Fibroblast of lung (primary cell): ENCODE data around the gene FMNL3. TPM values are rescaled to one million over a fixed set of nuclear protein-coding genes. Genes with fewer than 3 reads are reported as not detected.

Experiments used
- DNase-seq, 2 donors: peaks; one replicate each; pipeline versions ENCODE4 v3.0.0 to v3.0.0-alpha.2; 2010; ENCODE audit warnings: low read depth in 2 of 2
- H2AFZ ChIP-seq: 2 replicates; pipeline ENCODE4 v1.5.1; 2012; ENCODE audit warnings: low read length, control low read depth, inconsistent platforms
- H3K27ac ChIP-seq: 2 replicates; pipeline ENCODE4 v1.5.1; 2011; ENCODE audit warnings: low read length, control low read depth; ENCODE audit not compliant: insufficient read depth
- H3K27me3 ChIP-seq: 2 replicates; pipeline ENCODE4 v1.5.1; 2011; ENCODE audit warnings: mild to moderate bottlenecking, low read length; ENCODE audit not compliant: control insufficient read depth, insufficient read depth
- H3K36me3 ChIP-seq: 2 replicates; pipeline ENCODE4 v1.5.1; 2011; ENCODE audit warnings: low read length; ENCODE audit not compliant: control insufficient read depth, insufficient read depth
- H3K4me1 ChIP-seq: 2 replicates; pipeline ENCODE4 v1.5.1; 2011; ENCODE audit warnings: low read length; ENCODE audit not compliant: control insufficient read depth, insufficient read depth; ENCODE audit errors: extremely low read depth
- H3K4me2 ChIP-seq: 2 replicates; pipeline ENCODE4 v1.5.1; 2011; ENCODE audit warnings: low read length, control low read depth; ENCODE audit not compliant: insufficient read depth; ENCODE audit errors: extremely low read depth
- H3K4me3 ChIP-seq, 4 experiments: fragments of 200-600 bp in 1 of 4; sonication (generic) in 1 of 4; replicated peaks in 1 of 4; 2 replicates each; pipeline ENCODE4 v1.5.1; 2011 to 2016; ENCODE audit warnings: low read length in 4 of 4, low read depth in 3 of 4, mild to moderate bottlenecking in 3 of 4, control low read depth in 2 of 4, inconsistent platforms in 1 of 4, mixed read lengths in 1 of 4; ENCODE audit not compliant: insufficient read depth in 1 of 4; ENCODE audit errors: control extremely low read depth in 1 of 4
- H3K79me2 ChIP-seq: 2 replicates; pipeline ENCODE4 v1.5.1; 2012; ENCODE audit warnings: mild to moderate bottlenecking, low read length, inconsistent platforms; ENCODE audit not compliant: control insufficient read depth, insufficient read depth
- H3K9ac ChIP-seq: 2 replicates; pipeline ENCODE4 v1.5.1; 2011; ENCODE audit warnings: mild to moderate bottlenecking, low read length, control low read depth; ENCODE audit not compliant: insufficient read depth
- H3K9me3 ChIP-seq: 2 replicates; pipeline ENCODE4 v1.5.1; 2012; ENCODE audit warnings: low read depth, low read length; ENCODE audit not compliant: control insufficient read depth, insufficient read depth
- H4K20me1 ChIP-seq: 2 replicates; pipeline ENCODE4 v1.5.1; 2011; ENCODE audit warnings: low read length; ENCODE audit not compliant: control insufficient read depth, insufficient read depth; ENCODE audit errors: extremely low read depth
- CTCF ChIP-seq, 2 donors: IDR thresholded peaks in 1 of 2; conservative IDR thresholded peaks in 1 of 2; 1 replicate in 1 of 2; 2 replicates in 1 of 2; pipeline ENCODE4 v1.5.1; 2011 to 2012; ENCODE audit warnings: low read length in 2 of 2, control low read depth in 1 of 2, inconsistent platforms in 1 of 2, low read depth in 1 of 2, mild to moderate bottlenecking in 1 of 2
- EZH2 ChIP-seq: IDR thresholded peaks from 2 replicates; pipeline ENCODE4 v1.5.1; 2012; ENCODE audit warnings: low read length, control low read depth, mild to moderate bottlenecking; ENCODE audit errors: missing control alignments
- polyA plus RNA-seq, 2 donors: library from polyadenylated mRNA; depleted of rRNA in 1 of 2; stranded (reverse) in 1 of 2; unstranded in 1 of 2; fragments of >200 nt; gene quantifications; 2 replicates each; pipeline ENCODE4 v1.2.1, GENCODE V29; 2011 to 2012; ENCODE audit warnings: missing spikeins in 1 of 2
- total RNA-seq: library from RNA; depleted of rRNA; stranded (reverse); fragments of >200 nt; gene quantifications from 2 replicates; pipeline ENCODE4 v1.2.1, GENCODE V29; 2014

Gene FMNL3
- total and polyA plus RNA-seq, 2 donors (not counting 1 experiment from before 2014, with no cell fraction given) = 15.0 to 22.5 TPM

- no peaks in the 10 kb centered on the region for H3K79me2 ChIP-seq
- no peak for DNase-seq
- H3K4me2 ChIP-seq = no peak overlapping the region
- no peaks in the 10 kb centered on the region for H3K36me3 ChIP-seq
- TF ChIP-seq CTCF (conservative IDR thresholded peaks at IDR 0.05 in 1 of 2, IDR thresholded peaks at IDR 0.05 in 1 of 2; ENCODE audit: low read depth in 1 of 2, low read length in 2 of 2) (no peak), EZH2 (no peak)
- H2AFZ ChIP-seq = no peak overlapping the region
- no peaks in the 10 kb centered on the region for H3K27me3 ChIP-seq
- H3K4me3 ChIP-seq = no peak overlapping the region
- H3K9ac ChIP-seq = no peak overlapping the region
- H3K4me1 ChIP-seq = peaks cover 2% of the 10 kb centered on the region
- H3K27ac ChIP-seq = no peak overlapping the region
- H3K9me3 ChIP-seq = no peaks in the 10 kb centered on the region
- H4K20me1 ChIP-seq = no peaks in the 10 kb centered on the region
These were observed 22.8 kb downstream of the FMNL3 start for GRCh38 chr12:49684310-49684854.

- no peak overlapping the region for H2AFZ ChIP-seq
- H3K4me1 ChIP-seq = peaks cover 2% of the 10 kb centered on the region
- DNase-seq = no peak
- TF ChIP-seq CTCF (conservative IDR thresholded peaks at IDR 0.05 in 1 of 2, IDR thresholded peaks at IDR 0.05 in 1 of 2; ENCODE audit: low read depth in 1 of 2, low read length in 2 of 2) = no peak
- H3K9ac ChIP-seq = no peak overlapping the region
- no peak overlapping the region for H3K4me3 ChIP-seq
- no peaks in the 10 kb centered on the region for H3K27me3 ChIP-seq
- H3K4me2 ChIP-seq = no peak overlapping the region
- no peaks in the 10 kb centered on the region for H4K20me1 ChIP-seq
- H3K36me3 ChIP-seq = no peaks in the 10 kb centered on the region
- peaks cover 2% of the 10 kb centered on the region for H3K79me2 ChIP-seq
- H3K27ac ChIP-seq = no peak overlapping the region
- no peaks in the 10 kb centered on the region for H3K9me3 ChIP-seq
These were observed 23.5 kb downstream of the FMNL3 start for GRCh38 chr12:49683599-49684309.

- H3K36me3 ChIP-seq = no peaks in the 10 kb centered on the region
- H3K9me3 ChIP-seq = no peaks in the 10 kb centered on the region
- no peaks in the 10 kb centered on the region for H3K27me3 ChIP-seq
- H4K20me1 ChIP-seq = no peaks in the 10 kb centered on the region
- no peak for DNase-seq
- H3K4me3 ChIP-seq = no peak overlapping the region
- no peak overlapping the region for H3K9ac ChIP-seq
- no peak overlapping the region for H3K4me2 ChIP-seq
- peaks cover 2% of the 10 kb centered on the region for H3K79me2 ChIP-seq
- peaks cover 3% of the 10 kb centered on the region for H3K4me1 ChIP-seq
- H3K27ac ChIP-seq = no peak overlapping the region
- TF ChIP-seq EZH2 = no peak
- TF ChIP-seq CTCF (conservative IDR thresholded peaks at IDR 0.05 in 1 of 2, IDR thresholded peaks at IDR 0.05 in 1 of 2; ENCODE audit: low read depth in 1 of 2, low read length in 2 of 2) = no peak
- no peak overlapping the region for H2AFZ ChIP-seq
These were observed 27.1 kb downstream of the FMNL3 start for GRCh38 chr12:49680075-49680474.
